AG10803 (cell line): Measurements from ENCODE around the gene ITPR2.
"Not testable (repeated sequence)": the region's sequence is repeated elsewhere in the genome, so short reads cannot be mapped to it uniquely, and the experiment has no call there.

Experiments used
- DNase-seq: peaks from one replicate; pipeline ENCODE4 v3.0.0; 2010; ENCODE audit warnings: low read depth
- H3K4me3 ChIP-seq: 2 replicates; pipeline ENCODE4 v1.5.1; 2011; ENCODE audit warnings: mild to moderate bottlenecking, low read length, control low read depth
- TF ChIP-seq, protein P1 (sequence below): conservative IDR thresholded peaks from 2 replicates; pipeline ENCODE4 v1.5.1; 2011; ENCODE audit warnings: mild to moderate bottlenecking, low read length, control low read depth, inconsistent platforms

Gene ITPR2

DNA sequence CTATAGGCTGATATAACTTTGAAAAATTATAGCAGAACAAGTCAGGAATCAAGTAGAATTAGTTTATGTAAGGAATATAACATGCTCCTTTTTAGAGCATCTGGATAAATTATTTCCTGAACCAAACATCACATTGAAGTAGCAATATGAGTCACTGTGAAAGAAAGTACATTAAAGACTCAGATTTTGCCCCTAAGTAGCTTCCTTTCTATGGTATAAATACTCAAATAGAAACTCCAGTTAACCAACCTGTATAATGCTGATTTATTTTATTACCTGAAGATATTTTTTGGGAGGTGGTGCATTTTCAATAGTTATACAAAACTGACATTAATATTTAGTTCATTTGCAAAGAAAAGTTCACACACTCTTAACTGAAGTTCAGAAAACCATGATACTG is 312.1 kb downstream of the ITPR2 start:
- TF ChIP-seq, protein P1, sequence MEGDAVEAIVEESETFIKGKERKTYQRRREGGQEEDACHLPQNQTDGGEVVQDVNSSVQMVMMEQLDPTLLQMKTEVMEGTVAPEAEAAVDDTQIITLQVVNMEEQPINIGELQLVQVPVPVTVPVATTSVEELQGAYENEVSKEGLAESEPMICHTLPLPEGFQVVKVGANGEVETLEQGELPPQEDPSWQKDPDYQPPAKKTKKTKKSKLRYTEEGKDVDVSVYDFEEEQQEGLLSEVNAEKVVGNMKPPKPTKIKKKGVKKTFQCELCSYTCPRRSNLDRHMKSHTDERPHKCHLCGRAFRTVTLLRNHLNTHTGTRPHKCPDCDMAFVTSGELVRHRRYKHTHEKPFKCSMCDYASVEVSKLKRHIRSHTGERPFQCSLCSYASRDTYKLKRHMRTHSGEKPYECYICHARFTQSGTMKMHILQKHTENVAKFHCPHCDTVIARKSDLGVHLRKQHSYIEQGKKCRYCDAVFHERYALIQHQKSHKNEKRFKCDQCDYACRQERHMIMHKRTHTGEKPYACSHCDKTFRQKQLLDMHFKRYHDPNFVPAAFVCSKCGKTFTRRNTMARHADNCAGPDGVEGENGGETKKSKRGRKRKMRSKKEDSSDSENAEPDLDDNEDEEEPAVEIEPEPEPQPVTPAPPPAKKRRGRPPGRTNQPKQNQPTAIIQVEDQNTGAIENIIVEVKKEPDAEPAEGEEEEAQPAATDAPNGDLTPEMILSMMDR = no peak
- DNase-seq = no peak
- no peak overlapping the region for H3K4me3 ChIP-seq

DNA sequence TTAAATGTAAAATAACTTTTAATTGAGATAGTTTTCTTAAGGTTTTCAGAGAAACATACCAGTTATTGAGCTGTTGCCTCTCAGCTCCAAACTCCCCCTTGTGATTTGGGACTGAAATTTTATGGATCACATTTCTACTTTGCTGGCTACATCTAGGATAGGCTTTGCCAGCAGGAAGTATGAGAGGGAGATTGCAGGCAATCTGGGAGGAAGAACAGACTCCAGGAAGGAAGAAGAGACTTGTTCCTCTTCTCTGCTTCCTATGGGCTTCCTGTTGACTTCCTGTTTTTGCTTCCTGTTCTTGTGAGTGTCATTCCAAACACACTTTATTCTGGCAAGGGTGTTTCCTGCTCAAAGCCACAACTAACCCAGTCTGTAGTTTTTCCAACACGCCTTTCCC is 312.9 kb downstream of the ITPR2 start:
- no peak overlapping the region for H3K4me3 ChIP-seq
- no peak for DNase-seq
- TF ChIP-seq, protein P1 = no peak

DNA sequence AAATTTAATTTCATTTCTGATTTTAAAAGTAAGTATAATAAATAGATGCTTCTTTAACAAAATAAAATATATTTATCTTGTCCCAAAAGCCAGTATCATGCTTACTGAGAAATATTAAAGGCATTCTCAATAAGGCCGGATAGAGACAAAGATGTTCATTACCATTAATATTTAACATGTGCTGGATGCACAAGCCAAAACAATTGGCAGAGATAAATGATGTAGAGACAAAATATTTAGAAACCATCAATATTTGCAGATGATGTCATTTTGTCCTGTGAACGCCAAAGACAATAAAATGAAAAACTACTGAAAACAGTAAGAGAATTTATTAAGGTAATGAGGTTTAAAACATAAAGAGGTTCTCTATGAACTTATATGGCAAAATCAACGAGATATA is 313.5 kb downstream of the ITPR2 start:
- no peak overlapping the region for H3K4me3 ChIP-seq
- TF ChIP-seq, protein P1 = no peak
- DNase-seq = no peak

- not testable (repeated sequence) for H3K4me3 ChIP-seq, DNase-seq
Observed at GRCh38 chr12:26517320-26517719, 315.7 kb downstream of the ITPR2 start.

- H3K4me3 ChIP-seq = no peak overlapping the region
- TF ChIP-seq, protein P1 = no peak
- DNase-seq = peak; percentile 19
Observed at GRCh38 chr12:26514364-26514763, 318.6 kb downstream of the ITPR2 start.

- TF ChIP-seq, protein P1 = no peak
- H3K4me3 ChIP-seq = no peak overlapping the region
- no peak for DNase-seq
Observed at GRCh38 chr12:26513363-26514043, 319.5 kb downstream of the ITPR2 start.

- DNase-seq = no peak
- H3K4me3 ChIP-seq = no peak overlapping the region
- TF ChIP-seq, protein P1 = no peak
Observed at GRCh38 chr12:26512213-26512612, 320.8 kb downstream of the ITPR2 start.

DNA sequence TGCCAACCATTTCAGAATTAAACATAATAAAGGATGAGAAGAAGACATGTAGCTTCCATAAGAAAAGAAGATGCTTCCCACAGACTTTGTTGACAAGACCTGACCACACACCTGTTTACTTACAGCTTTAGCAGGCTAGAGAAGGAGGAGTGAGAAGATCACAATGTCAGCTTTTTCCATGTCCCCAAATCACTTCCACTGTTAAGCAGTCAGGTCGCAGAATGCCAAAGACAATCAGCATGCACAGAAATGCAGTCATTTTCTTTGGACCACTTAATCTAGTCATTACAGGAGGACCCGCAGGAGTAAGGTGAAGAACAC is 322.7 kb downstream of the ITPR2 start:
- H3K4me3 ChIP-seq = no peak overlapping the region
- DNase-seq = no peak
- TF ChIP-seq, protein P1 = no peak
